T47D (cell line): Measurements from ENCODE around the gene TMEM95.
A peak's percentile ranks its signal among the peaks of the same experiment; 100 is the strongest.
"Not testable (repeated sequence)": the region's sequence is repeated elsewhere in the genome, so short reads cannot be mapped to it uniquely, and the experiment has no call there.

Source experiments
- DNase-seq, 2 experiments: peaks; one replicate each; pipeline versions ENCODE4 v3.0.0 to v3.0.0-alpha.2; 2011 to 2012; ENCODE audit warnings: low read depth in 1 of 2, low spot score in 1 of 2
- JUND ChIP-seq: IDR thresholded peaks from 2 replicates; pipeline ENCODE4 v1.6.1; 2012; ENCODE audit warnings: low read depth
- in situ Hi-C: cut with HindIII; loops from 2 replicates; pipeline ENCODE4 v1.10.0; 2016; ENCODE audit warnings: low sequenced_read_pairs, low pct_unique_long_range_greater_than_20kb

TMEM95 gene

GRCh38 chr17:7356072-7356549 is 1.2 kb downstream of the TMEM95 start:
- peak; percentile 71 to 88 for DNase-seq
- in situ Hi-C loops, result no loop called here
- no peak for TF ChIP-seq JUND

GRCh38 chr17:7356756-7357155 is 1.8 kb downstream of the TMEM95 start:
- DNase-seq, result no peak
- no peak for TF ChIP-seq JUND
- in situ Hi-C loops, result no loop called here

DNA sequence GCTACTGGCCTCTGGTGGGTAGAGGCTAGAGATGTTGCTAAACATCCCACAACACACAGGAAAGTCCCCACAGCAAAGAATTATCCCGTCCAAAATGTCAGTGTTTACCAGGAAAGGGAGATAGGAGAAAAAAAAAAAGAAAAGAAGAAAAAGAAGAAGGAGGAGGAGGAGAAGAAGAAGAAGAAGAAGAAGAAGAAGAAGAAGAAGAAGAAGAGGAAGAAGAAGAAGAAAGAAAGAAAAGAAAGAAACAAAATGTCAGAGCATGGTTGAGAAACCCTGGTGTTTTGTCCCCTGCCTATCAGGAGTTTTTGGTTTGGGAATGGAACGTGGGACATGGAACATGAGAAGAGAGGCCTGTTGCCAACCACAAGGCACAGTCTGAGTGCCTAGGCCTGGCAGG is 2.4 kb downstream of the TMEM95 start:
- in situ Hi-C loops, result no loop called here
- TF ChIP-seq JUND, result no peak
- no peak for DNase-seq

DNA sequence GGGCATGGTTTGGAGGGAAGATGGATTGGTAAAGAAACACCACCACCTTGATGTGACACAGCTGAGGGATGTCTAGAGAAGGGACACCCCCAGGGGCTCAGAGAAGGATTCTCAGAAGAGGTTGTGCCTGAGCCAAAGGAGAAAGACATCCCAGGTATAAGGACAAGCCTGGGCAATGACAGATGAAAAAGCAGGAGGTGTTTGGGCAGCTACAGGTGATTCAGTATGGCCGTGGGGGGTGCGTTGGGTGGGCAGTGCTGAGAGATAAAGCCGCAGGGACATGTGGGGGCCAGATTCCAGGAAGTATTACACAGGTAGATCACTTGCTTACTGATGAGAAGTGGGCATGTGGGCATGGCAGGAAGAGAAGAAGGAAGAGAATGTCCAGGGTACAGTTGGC is 7.0 kb downstream of the TMEM95 start:
- DNase-seq, result no peak
- in situ Hi-C loops, result no loop called here
- TF ChIP-seq JUND, result no peak

DNA sequence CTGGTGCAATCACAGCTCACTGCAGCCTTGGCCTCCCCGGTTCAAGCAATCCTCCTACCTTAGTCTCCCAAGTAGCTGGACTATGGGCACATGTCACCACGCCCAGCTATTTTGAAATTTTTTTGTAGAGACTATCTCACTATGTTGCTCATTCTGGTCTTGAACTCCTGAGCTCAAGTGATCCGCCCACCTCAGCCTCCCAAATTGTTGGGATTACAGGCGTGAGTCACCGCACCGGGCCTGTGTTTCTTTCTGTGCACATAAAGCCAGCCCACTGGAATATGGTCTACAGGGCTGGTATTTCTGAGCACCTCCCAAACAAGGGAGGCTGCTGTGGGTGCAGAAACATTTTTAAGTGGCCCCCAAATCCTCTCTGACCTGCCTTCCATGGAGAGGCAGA is 8.4 kb downstream of the TMEM95 start:
- DNase-seq, result no peak
- TF ChIP-seq JUND, result no peak
- in situ Hi-C loops, result no loop called here

- DNase-seq, in situ Hi-C loops: not testable (repeated sequence)
These were observed 11.0 kb downstream of the TMEM95 start for GRCh38 chr17:7365963-7366362.

- in situ Hi-C loops, result no loop called here
- DNase-seq, result no peak
- TF ChIP-seq JUND, result no peak
These were observed 12.1 kb downstream of the TMEM95 start for GRCh38 chr17:7367083-7367482.

- no peak for DNase-seq
- no peak for TF ChIP-seq JUND
- in situ Hi-C loops, result no loop called here
These were observed 13.1 kb downstream of the TMEM95 start for GRCh38 chr17:7367918-7368598.

DNA sequence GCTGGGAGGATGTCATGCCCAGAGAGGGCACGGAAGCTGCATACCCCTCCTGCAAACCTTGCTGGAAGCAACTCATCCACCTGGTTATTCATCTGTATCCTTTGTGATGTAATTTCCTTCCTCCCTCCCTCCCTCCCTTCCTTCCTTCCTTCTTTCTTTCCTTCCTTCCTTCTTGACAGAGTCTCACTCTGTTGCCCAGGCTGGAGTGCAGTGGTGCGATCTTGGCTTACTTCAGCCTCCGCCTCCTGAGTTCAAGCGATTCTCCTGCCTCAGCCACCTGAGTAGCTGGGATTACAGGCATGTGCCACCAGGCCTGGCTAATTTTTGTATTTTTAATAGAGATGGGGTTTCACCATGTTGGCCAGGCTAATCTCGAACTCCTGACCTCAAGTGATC is 13.6 kb downstream of the TMEM95 start:
- in situ Hi-C loops, result not testable (repeated sequence)

GRCh38 chr17:7369825-7370224 is 14.9 kb downstream of the TMEM95 start:
- no peak for DNase-seq
- in situ Hi-C loops, result no loop called here
- no peak for TF ChIP-seq JUND

More for the DNA sequence above, 13.6 kb downstream of the TMEM95 start:
- not testable (repeated sequence) for DNase-seq

DNA sequence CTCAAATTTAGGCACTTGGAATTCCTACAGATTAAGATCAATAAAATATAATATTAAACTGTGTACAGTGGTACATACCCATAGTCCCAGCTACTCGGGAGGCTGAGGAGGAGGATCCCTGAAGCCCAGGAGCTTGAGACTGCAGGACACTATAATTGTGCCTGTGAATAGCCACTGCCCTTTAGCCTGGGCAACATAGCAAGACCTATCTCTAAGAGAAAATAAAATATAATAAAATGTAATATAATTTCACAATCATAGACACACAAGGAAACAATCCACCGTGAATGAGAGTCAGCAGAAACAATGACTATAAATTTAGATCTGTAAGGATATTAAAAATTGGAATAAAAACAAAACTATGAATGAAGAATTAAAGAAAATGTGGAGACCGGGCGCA is 15.9 kb downstream of the TMEM95 start:
- in situ Hi-C loops, result no loop called here
- DNase-seq, result no peak
- TF ChIP-seq JUND, result no peak

- no peak for DNase-seq
- TF ChIP-seq JUND, result no peak
- in situ Hi-C loops, result no loop called here
These were observed 19.4 kb downstream of the TMEM95 start for GRCh38 chr17:7374353-7374752.

GRCh38 chr17:7379134-7379533 is 24.2 kb downstream of the TMEM95 start:
- no peak for DNase-seq
- no peak for TF ChIP-seq JUND
- in situ Hi-C loops, result no loop called here

DNA sequence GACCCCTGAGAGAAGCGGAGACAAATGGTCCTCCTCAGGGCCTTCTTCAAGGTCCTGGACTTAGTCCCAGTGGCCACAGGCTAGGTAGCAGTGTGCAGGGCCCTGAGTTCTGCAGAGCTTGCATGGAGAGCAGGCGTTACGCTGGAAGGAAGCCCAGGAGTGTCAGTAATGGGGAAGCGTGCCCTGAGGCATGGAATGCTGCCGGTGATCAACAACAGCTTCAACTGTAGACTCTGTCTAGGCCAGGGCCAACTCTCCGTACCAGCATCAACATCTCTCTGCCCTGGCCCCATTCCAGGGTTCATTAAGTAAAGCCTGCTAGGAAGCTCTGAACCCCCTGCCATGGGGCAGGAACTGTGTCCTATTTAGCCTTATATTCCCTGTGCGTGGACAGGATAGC is 25.4 kb downstream of the TMEM95 start:
- DNase-seq, result peak in 1 of 2 experiments; percentile 60
- TF ChIP-seq JUND, result no peak
- in situ Hi-C loops, result no loop called here
